Keratinocyte (primary cell): ENCODE measurements around the gene ELOF1. TPM values are rescaled to one million over a fixed set of nuclear protein-coding genes. Genes with fewer than 3 reads are reported as not detected.

Source experiments
- DNase-seq: peaks from one replicate; pipeline ENCODE4 v3.0.0-alpha.2; 2011; ENCODE audit warnings: low read depth, missing footprints, low spot score
- FAIRE-seq: peaks from 2 replicates; lab custom pipeline; 2011; peaks lifted over from hg19 to GRCh38; lab: Jason Lieb, UNC
- H2AFZ ChIP-seq: 2 replicates; pipeline ENCODE4 v1.6.0; 2012; ENCODE audit warnings: low read length, control low read depth, inconsistent platforms; ENCODE audit not compliant: control insufficient read depth
- H3K27ac ChIP-seq: 2 replicates; pipeline ENCODE4 v1.5.1; 2011; ENCODE audit warnings: low read length; ENCODE audit not compliant: control insufficient read depth, insufficient read depth
- H3K27me3 ChIP-seq: 3 replicates; pipeline ENCODE4 v1.6.0; 2011; ENCODE audit warnings: low read length; ENCODE audit not compliant: control insufficient read depth, insufficient read depth; ENCODE audit errors: extremely low read depth
- H3K36me3 ChIP-seq, 2 experiments: 2 replicates in 1 of 2; 3 replicates in 1 of 2; pipeline ENCODE4 v1.5.1; 2011; ENCODE audit warnings: low read length in 2 of 2, mild to moderate bottlenecking in 1 of 2; ENCODE audit not compliant: control insufficient read depth in 2 of 2, insufficient read depth in 2 of 2; ENCODE audit errors: extremely low read depth in 1 of 2
- H3K4me1 ChIP-seq: 3 replicates; pipeline ENCODE4 v1.5.1; 2011; ENCODE audit warnings: low read length; ENCODE audit not compliant: control insufficient read depth, insufficient read depth; ENCODE audit errors: extremely low read depth
- H3K4me2 ChIP-seq: 3 replicates; pipeline ENCODE4 v1.6.0; 2011; ENCODE audit warnings: low read depth, low read length; ENCODE audit not compliant: control insufficient read depth, insufficient read depth; ENCODE audit errors: extremely low read depth
- H3K4me3 ChIP-seq, 3 experiments: fragments of 200-600 bp in 1 of 3; sonication (generic) in 1 of 3; 2 replicates in 2 of 3; 3 replicates in 1 of 3; pipeline ENCODE4 v1.5.1; 2011 to 2016; ENCODE audit warnings: low read length in 3 of 3, mild to moderate bottlenecking in 3 of 3, control low read depth in 2 of 3, inconsistent platforms in 1 of 3, low read depth in 1 of 3, mixed read lengths in 1 of 3, mixed run types in 1 of 3, moderate library complexity in 1 of 3; ENCODE audit not compliant: control insufficient read depth in 2 of 3, insufficient read depth in 2 of 3; ENCODE audit errors: extremely low read depth in 1 of 3
- H3K79me2 ChIP-seq: 2 replicates; pipeline ENCODE4 v1.6.0; 2012; ENCODE audit warnings: low read length; ENCODE audit not compliant: control insufficient read depth, insufficient read depth
- H3K9ac ChIP-seq: 3 replicates; pipeline ENCODE4 v1.6.0; 2011; ENCODE audit warnings: low read length; ENCODE audit not compliant: control insufficient read depth, insufficient read depth; ENCODE audit errors: extremely low read depth
- H3K9me1 ChIP-seq: 3 replicates; pipeline ENCODE4 v1.6.0; 2011; ENCODE audit warnings: low read length; ENCODE audit not compliant: control insufficient read depth, insufficient read depth; ENCODE audit errors: extremely low read depth
- H3K9me3 ChIP-seq: 2 replicates; pipeline ENCODE4 v1.5.1; 2012; ENCODE audit warnings: low read depth, low read length; ENCODE audit not compliant: control insufficient read depth
- H4K20me1 ChIP-seq: 3 replicates; pipeline ENCODE4 v1.6.0; 2011; ENCODE audit warnings: low read length; ENCODE audit not compliant: control insufficient read depth, insufficient read depth; ENCODE audit errors: extremely low read depth
- CTCF ChIP-seq, 3 experiments: IDR thresholded peaks in 1 of 3; conservative IDR thresholded peaks in 1 of 3; optimal IDR thresholded peaks in 1 of 3; 2 replicates in 2 of 3; 3 replicates in 1 of 3; pipeline versions ENCODE3 to v1.5.1; 2011; ENCODE audit warnings: low read length in 3 of 3, mild to moderate bottlenecking in 3 of 3, moderate library complexity in 2 of 3, control low read depth in 1 of 3, inconsistent platforms in 1 of 3; ENCODE audit not compliant: insufficient read depth in 2 of 3; ENCODE audit errors: extremely low read depth in 1 of 3
- EZH2 ChIP-seq: IDR thresholded peaks from one replicate; pipeline ENCODE4 v1.6.1; 2012; ENCODE audit warnings: inconsistent platforms, mild to moderate bottlenecking, low read length, moderate library complexity
- dilution Hi-C: fragments of 300-500 bp; cut with MboI; formaldehyde crosslinking; loops from one replicate; pipeline ENCODE4 v1.7.0; 2020; ENCODE audit warnings: low sequenced_read_pairs; ENCODE audit not compliant: extremely low pct_ligation_motif_present
- polyA plus RNA-seq, 5 experiments: library from polyadenylated mRNA; depleted of rRNA in 3 of 5; stranded (reverse) in 3 of 5; stranded (forward) in 1 of 5; unstranded in 1 of 5; fragments of >200 nt; gene quantifications; 1 replicate in 1 of 5; 2 replicates in 3 of 5; 3 replicates in 1 of 5; pipeline versions ENCODE4 v1.2.1 to v1.2.3, GENCODE V29; 2011 to 2012; ENCODE audit warnings: missing spikeins in 2 of 5, low read depth in 1 of 5, low replicate concordance in 1 of 5

Gene ELOF1
- polyA plus RNA-seq, 1 donor (not counting 4 experiments of a cell fraction or from before 2014, with no cell fraction given), result 45.3 TPM

- Histone ChIP-seq H3K4me1 (peaks cover 3% of the 10 kb centered on the region), H3K4me2 (no peak overlapping the region), H4K20me1 (no peaks in the 10 kb centered on the region), H3K9me3 (no peaks in the 10 kb centered on the region), H2AFZ (no peak overlapping the region), H3K79me2 (no peaks in the 10 kb centered on the region), H3K9ac (no peak overlapping the region), H3K36me3 (no peaks in the 10 kb centered on the region), H3K4me3 (no peak overlapping the region), H3K27me3 (peaks cover 12% of the 10 kb centered on the region), H3K27ac (no peak overlapping the region), H3K9me1 (no peaks in the 10 kb centered on the region)
- dilution Hi-C loops, result no loop called here
- FAIRE-seq, result no peak
- DNase-seq, result no peak
- TF ChIP-seq CTCF (optimal IDR thresholded peaks at IDR 0.05 in 1 of 3, IDR thresholded peaks at IDR 0.05 in 1 of 3, conservative IDR thresholded peaks at IDR 0.05 in 1 of 3; ENCODE audit: extremely low read depth in 1 of 3, insufficient read depth in 2 of 3, low read length in 3 of 3) (no peak), EZH2 (no peak)
Observed at GRCh38 chr19:11539495-11540365, 19.3 kb downstream of the ELOF1 start.

GRCh38 chr19:11538232-11539036, 20.6 kb downstream of the ELOF1 start, which contains the start of gene CNN1:
Gene CNN1 (plus strand): TSS chr19:11538851. CDS start chr19:11538928, 77 bp downstream.
- no peaks in the 10 kb centered on the region for H3K9me1 ChIP-seq
- peaks cover 3% of the 10 kb centered on the region for H3K4me1 ChIP-seq
- DNase-seq, result no peak
- no peak within 1 kb of the TSS for H3K4me2 ChIP-seq
- no peak within 1 kb of the TSS for H3K4me3 ChIP-seq
- H3K9ac ChIP-seq, result no peak within 1 kb of the TSS
- no peak for FAIRE-seq
- no peak within 1 kb of the TSS for H3K27ac ChIP-seq
- no peaks in the 10 kb centered on the region for H3K79me2 ChIP-seq
- H3K27me3 ChIP-seq, result peaks cover 12% of the 10 kb centered on the region
- H3K36me3 ChIP-seq, result no peaks in the 10 kb centered on the region
- TF ChIP-seq CTCF (optimal IDR thresholded peaks at IDR 0.05 in 1 of 3, IDR thresholded peaks at IDR 0.05 in 1 of 3, conservative IDR thresholded peaks at IDR 0.05 in 1 of 3; ENCODE audit: extremely low read depth in 1 of 3, insufficient read depth in 2 of 3, low read length in 3 of 3) (no peak), EZH2 (no peak)
- H3K9me3 ChIP-seq, result no peaks in the 10 kb centered on the region
- dilution Hi-C loops, result no loop called here
- H2AFZ ChIP-seq, result no peak within 1 kb of the TSS
- no peaks in the 10 kb centered on the region for H4K20me1 ChIP-seq
